ENCODE measurements around the gene APOL6. TPM values are rescaled to one million over a fixed set of nuclear protein-coding genes. Genes with fewer than 3 reads are reported as not detected.

The APOL6 gene
- total RNA-seq, 1 donor = 51.8 TPM

- Histone ChIP-seq H3K9me3 (ENCODE audit: low read depth, low read length) (no peaks in the 10 kb centered on the region), H3K27me3 (ENCODE audit: insufficient read depth, low read length) (no peaks in the 10 kb centered on the region), H3K36me3 (ENCODE audit: insufficient read depth, low read length) (no peaks in the 10 kb centered on the region), H3K4me2 (ENCODE audit: insufficient read depth, low read length) (peak overlapping the region; percentile 21), H4K20me1 (ENCODE audit: insufficient read depth, low read length) (no peaks in the 10 kb centered on the region), H3K27ac (ENCODE audit: low read depth, low read length) (peak overlapping the region; percentile 19), H2AFZ (ENCODE audit: low read length) (peak overlapping the region; percentile 91), H3K4me1 (ENCODE audit: insufficient read depth, low read length) (peaks cover 13% of the 10 kb centered on the region), H3K4me3 (ENCODE audit: insufficient read depth, low read length) (no peak overlapping the region), H3K79me2 (ENCODE audit: insufficient read depth, low read length) (no peaks in the 10 kb centered on the region)
- no peak for TF ChIP-seq CTCF (IDR thresholded peaks at IDR 0.05; ENCODE audit: extremely low read depth, low read depth, low read length)
- DNase-seq (ENCODE audit: insufficient read length, low spot score, missing footprints) = peak; percentile 96
Observed at GRCh38 chr22:35638410-35638809, 9.8 kb upstream of the APOL6 start.

GRCh38 chr22:35641494-35642120 lies 6.6 kb upstream of the APOL6 start:
- Histone ChIP-seq H3K79me2 (ENCODE audit: insufficient read depth, low read length) (no peaks in the 10 kb centered on the region), H4K20me1 (ENCODE audit: insufficient read depth, low read length) (no peaks in the 10 kb centered on the region), H3K27ac (ENCODE audit: low read depth, low read length) (no peak overlapping the region), H3K9me3 (ENCODE audit: low read depth, low read length) (no peaks in the 10 kb centered on the region), H3K4me1 (ENCODE audit: insufficient read depth, low read length) (peaks cover 17% of the 10 kb centered on the region), H3K4me3 (ENCODE audit: insufficient read depth, low read length) (no peak overlapping the region), H3K4me2 (ENCODE audit: insufficient read depth, low read length) (no peak overlapping the region), H3K27me3 (ENCODE audit: insufficient read depth, low read length) (no peaks in the 10 kb centered on the region), H3K36me3 (ENCODE audit: insufficient read depth, low read length) (no peaks in the 10 kb centered on the region), H2AFZ (ENCODE audit: low read length) (no peak overlapping the region)
- TF ChIP-seq CTCF (IDR thresholded peaks at IDR 0.05; ENCODE audit: extremely low read depth, low read depth, low read length) = no peak
- no peak for DNase-seq (ENCODE audit: insufficient read length, low spot score, missing footprints)

- Histone ChIP-seq H3K36me3 (ENCODE audit: insufficient read depth, low read length) (no peaks in the 10 kb centered on the region), H3K27ac (ENCODE audit: low read depth, low read length) (no peak overlapping the region), H2AFZ (ENCODE audit: low read length) (no peak overlapping the region), H3K9me3 (ENCODE audit: low read depth, low read length) (no peaks in the 10 kb centered on the region), H4K20me1 (ENCODE audit: insufficient read depth, low read length) (no peaks in the 10 kb centered on the region), H3K79me2 (ENCODE audit: insufficient read depth, low read length) (no peaks in the 10 kb centered on the region), H3K27me3 (ENCODE audit: insufficient read depth, low read length) (no peaks in the 10 kb centered on the region), H3K4me2 (ENCODE audit: insufficient read depth, low read length) (no peak overlapping the region), H3K4me3 (ENCODE audit: insufficient read depth, low read length) (no peak overlapping the region), H3K4me1 (ENCODE audit: insufficient read depth, low read length) (peaks cover 24% of the 10 kb centered on the region)
- DNase-seq (ENCODE audit: insufficient read length, low spot score, missing footprints) = peak; percentile 93
- TF ChIP-seq CTCF (IDR thresholded peaks at IDR 0.05; ENCODE audit: extremely low read depth, low read depth, low read length) = no peak
Observed at GRCh38 chr22:35642305-35642741, 5.9 kb upstream of the APOL6 start.

- Histone ChIP-seq H2AFZ (ENCODE audit: low read length) (no peak overlapping the region), H3K4me2 (ENCODE audit: insufficient read depth, low read length) (no peak overlapping the region), H3K79me2 (ENCODE audit: insufficient read depth, low read length) (peaks cover 8% of the 10 kb centered on the region), H3K4me3 (ENCODE audit: insufficient read depth, low read length) (no peak overlapping the region), H4K20me1 (ENCODE audit: insufficient read depth, low read length) (no peaks in the 10 kb centered on the region), H3K4me1 (ENCODE audit: insufficient read depth, low read length) (peaks cover 23% of the 10 kb centered on the region), H3K27me3 (ENCODE audit: insufficient read depth, low read length) (no peaks in the 10 kb centered on the region), H3K9me3 (ENCODE audit: low read depth, low read length) (no peaks in the 10 kb centered on the region), H3K27ac (ENCODE audit: low read depth, low read length) (no peak overlapping the region), H3K36me3 (ENCODE audit: insufficient read depth, low read length) (no peaks in the 10 kb centered on the region)
- DNase-seq (ENCODE audit: insufficient read length, low spot score, missing footprints) = no peak
- TF ChIP-seq CTCF (IDR thresholded peaks at IDR 0.05; ENCODE audit: extremely low read depth, low read depth, low read length) = no peak
Observed at GRCh38 chr22:35643991-35644390, 4.3 kb upstream of the APOL6 start.
